Measurements from ENCODE around the gene LRP1B.

DNA sequence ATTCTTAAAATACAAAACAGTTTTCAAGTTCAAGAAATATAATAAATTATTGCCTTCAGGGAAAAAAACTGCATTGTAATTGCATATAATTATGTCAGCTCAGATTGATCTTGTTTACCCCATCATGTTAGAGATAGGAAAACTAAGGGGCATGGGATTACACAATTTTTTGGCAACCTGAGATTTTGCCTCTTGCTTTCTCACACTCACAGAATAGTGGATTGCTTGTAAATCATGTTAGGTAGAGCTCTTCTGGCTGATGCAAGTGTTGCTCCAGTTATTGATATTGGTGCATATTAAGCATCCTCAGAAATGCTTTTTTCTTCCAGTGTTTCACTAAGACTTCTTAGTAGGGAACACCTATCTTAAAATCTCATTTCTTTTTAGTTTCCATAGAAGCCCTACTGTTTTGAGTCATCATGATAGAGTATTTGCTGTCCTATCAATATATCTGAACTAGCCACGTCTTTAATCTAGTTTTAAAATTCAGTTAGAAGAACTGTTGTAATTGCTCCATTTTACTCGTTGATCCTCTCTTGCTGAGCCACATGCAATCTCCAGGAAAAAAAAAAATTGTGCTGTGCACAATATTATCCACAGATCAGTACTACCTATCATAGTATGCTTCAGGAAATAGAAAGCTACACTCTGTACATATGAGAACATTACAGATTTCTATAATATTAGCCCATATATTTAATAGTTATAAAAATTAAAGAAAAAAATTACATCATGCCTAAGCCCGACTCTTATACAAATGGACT is 393.1 kb downstream of the LRP1B start:
- TF ChIP-seq, protein P1, sequence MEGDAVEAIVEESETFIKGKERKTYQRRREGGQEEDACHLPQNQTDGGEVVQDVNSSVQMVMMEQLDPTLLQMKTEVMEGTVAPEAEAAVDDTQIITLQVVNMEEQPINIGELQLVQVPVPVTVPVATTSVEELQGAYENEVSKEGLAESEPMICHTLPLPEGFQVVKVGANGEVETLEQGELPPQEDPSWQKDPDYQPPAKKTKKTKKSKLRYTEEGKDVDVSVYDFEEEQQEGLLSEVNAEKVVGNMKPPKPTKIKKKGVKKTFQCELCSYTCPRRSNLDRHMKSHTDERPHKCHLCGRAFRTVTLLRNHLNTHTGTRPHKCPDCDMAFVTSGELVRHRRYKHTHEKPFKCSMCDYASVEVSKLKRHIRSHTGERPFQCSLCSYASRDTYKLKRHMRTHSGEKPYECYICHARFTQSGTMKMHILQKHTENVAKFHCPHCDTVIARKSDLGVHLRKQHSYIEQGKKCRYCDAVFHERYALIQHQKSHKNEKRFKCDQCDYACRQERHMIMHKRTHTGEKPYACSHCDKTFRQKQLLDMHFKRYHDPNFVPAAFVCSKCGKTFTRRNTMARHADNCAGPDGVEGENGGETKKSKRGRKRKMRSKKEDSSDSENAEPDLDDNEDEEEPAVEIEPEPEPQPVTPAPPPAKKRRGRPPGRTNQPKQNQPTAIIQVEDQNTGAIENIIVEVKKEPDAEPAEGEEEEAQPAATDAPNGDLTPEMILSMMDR (IDR thresholded peaks at IDR 0.05), result no peak
- TF ChIP-seq POLR2A (IDR thresholded peaks at IDR 0.05), result no peak

Measured in Peyer's patch (tissue), 4 donors.